22Rv1 (cell line): Measurements from ENCODE around the gene PODXL2.

Experiments used
- CTCF ChIP-seq: fragments of 450-650 bp; IDR thresholded peaks from 2 replicates; pipeline ENCODE4 v1.5.1; 2017; ENCODE audit warnings: mild to moderate bottlenecking
- ZFX ChIP-seq: fragments of 450-650 bp; IDR thresholded peaks from 2 replicates; pipeline ENCODE4 v1.6.1; 2017; ENCODE audit warnings: antibody characterized with exemption, borderline replicate concordance

DNA sequence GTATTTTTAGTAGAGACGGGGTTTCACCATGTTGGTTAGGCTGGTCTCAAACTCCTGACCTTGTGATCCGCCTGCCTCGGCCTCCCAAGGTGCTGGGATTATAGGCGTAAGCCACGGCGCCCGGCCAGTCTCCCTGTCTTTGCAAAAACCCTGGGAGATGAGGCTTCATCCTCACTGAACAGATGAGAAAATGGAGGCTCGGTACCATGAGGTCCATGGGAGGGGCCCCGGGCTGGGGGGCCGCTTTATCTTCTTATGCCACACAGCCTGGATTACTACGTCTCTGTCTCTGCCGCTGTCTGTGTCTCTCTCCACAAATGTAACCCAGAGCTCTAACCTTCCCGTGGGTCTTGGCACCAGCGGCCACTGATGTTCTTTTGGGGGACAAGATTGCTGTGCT, 82.9 kb downstream of the PODXL2 start:
- no peak for TF ChIP-seq CTCF
- TF ChIP-seq ZFX: no peak
